ENCODE results near the gene LDLRAD4.

LDLRAD4 gene

DNA sequence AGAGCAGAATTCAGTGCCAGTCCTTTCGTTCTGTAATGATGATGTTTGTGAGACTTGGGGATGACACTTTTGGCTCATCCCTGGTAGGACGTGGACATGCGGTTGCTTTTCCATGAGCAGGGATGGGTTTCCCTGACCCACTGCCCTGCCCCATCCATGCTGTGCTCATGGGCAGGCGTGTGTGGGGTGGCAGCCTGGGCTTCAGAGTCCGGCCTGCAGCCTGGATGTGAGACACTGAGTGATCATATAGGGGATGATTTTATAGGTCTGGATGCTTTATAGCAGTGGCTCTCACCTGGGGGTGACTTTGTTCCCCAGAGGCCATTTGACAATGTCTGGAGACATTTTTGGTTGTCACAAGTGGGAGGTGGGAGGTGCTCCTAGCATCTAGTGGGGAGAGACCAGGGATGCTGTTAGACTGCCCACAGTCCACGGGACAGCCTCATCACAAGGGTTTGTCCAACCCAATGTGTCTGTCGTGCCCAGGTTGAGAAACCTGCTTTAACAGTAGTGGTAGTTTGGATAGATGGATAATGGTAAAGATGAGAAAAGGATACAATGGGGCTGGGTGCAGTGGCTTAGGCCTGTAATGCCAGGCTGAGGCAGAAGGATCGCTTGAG lies 38.9 kb downstream of the LDLRAD4 start:
- peaks cover 3% of the 10 kb centered on the region for H3K4me1 ChIP-seq
- no peak overlapping the region for H3K27ac ChIP-seq
- H3K36me3 ChIP-seq (ENCODE audit: control insufficient read depth, insufficient read depth, low read length): no peaks in the 10 kb centered on the region
- peaks cover 34% of the 10 kb centered on the region for H3K79me2 ChIP-seq
- TF ChIP-seq, protein P1, sequence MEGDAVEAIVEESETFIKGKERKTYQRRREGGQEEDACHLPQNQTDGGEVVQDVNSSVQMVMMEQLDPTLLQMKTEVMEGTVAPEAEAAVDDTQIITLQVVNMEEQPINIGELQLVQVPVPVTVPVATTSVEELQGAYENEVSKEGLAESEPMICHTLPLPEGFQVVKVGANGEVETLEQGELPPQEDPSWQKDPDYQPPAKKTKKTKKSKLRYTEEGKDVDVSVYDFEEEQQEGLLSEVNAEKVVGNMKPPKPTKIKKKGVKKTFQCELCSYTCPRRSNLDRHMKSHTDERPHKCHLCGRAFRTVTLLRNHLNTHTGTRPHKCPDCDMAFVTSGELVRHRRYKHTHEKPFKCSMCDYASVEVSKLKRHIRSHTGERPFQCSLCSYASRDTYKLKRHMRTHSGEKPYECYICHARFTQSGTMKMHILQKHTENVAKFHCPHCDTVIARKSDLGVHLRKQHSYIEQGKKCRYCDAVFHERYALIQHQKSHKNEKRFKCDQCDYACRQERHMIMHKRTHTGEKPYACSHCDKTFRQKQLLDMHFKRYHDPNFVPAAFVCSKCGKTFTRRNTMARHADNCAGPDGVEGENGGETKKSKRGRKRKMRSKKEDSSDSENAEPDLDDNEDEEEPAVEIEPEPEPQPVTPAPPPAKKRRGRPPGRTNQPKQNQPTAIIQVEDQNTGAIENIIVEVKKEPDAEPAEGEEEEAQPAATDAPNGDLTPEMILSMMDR (IDR thresholded peaks at IDR 0.05): no peak
- H3K4me3 ChIP-seq (ENCODE audit: low read depth, low read length): no peak overlapping the region
- no peaks in the 10 kb centered on the region for H3K9me3 ChIP-seq (ENCODE audit: control insufficient read depth, low read length)
- no peak overlapping the region for H3K9ac ChIP-seq
- H3K4me2 ChIP-seq (ENCODE audit: low read length): no peak overlapping the region
- no peak overlapping the region for H2AFZ ChIP-seq
- no peaks in the 10 kb centered on the region for H3K27me3 ChIP-seq (ENCODE audit: control insufficient read depth, insufficient read depth, low read length)

DNA sequence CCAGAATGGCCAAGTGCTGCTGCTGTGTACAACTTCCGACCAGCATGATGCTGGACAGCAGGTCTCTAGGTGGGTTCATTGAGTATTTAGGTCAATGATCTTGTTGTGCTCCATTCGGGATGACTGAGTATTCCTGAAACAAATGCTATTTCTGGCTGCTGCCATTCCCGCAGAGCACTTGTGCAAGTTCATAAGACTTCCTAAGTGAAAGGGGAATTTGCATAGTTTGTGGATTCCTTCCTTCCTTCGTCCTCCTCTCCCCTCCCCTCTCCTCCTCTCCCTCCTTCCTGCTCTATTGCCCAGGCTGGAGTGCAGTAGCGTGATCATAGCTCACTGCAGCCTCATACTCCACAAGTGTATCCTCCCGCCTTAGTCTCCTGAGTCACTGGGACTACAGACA lies 40.4 kb downstream of the LDLRAD4 start:
- H3K4me3 ChIP-seq (ENCODE audit: low read depth, low read length): no peak overlapping the region
- TF ChIP-seq, protein P1 (IDR thresholded peaks at IDR 0.05): no peak
- H3K4me1 ChIP-seq: no peaks in the 10 kb centered on the region
- H3K9me3 ChIP-seq (ENCODE audit: control insufficient read depth, low read length): no peaks in the 10 kb centered on the region
- H3K4me2 ChIP-seq (ENCODE audit: low read length): no peak overlapping the region
- no peak overlapping the region for H3K27ac ChIP-seq
- H3K9ac ChIP-seq: no peak overlapping the region
- no peaks in the 10 kb centered on the region for H3K36me3 ChIP-seq (ENCODE audit: control insufficient read depth, insufficient read depth, low read length)
- peaks cover 29% of the 10 kb centered on the region for H3K79me2 ChIP-seq
- no peaks in the 10 kb centered on the region for H3K27me3 ChIP-seq (ENCODE audit: control insufficient read depth, insufficient read depth, low read length)
- no peak overlapping the region for H2AFZ ChIP-seq

GRCh38 chr18:13259701-13260100 lies 41.1 kb downstream of the LDLRAD4 start:
- no peak overlapping the region for H3K4me2 ChIP-seq (ENCODE audit: low read length)
- H3K79me2 ChIP-seq: peaks cover 24% of the 10 kb centered on the region
- H3K4me1 ChIP-seq: no peaks in the 10 kb centered on the region
- no peaks in the 10 kb centered on the region for H3K9me3 ChIP-seq (ENCODE audit: control insufficient read depth, low read length)
- no peak overlapping the region for H2AFZ ChIP-seq
- no peak overlapping the region for H3K4me3 ChIP-seq (ENCODE audit: low read depth, low read length)
- H3K36me3 ChIP-seq (ENCODE audit: control insufficient read depth, insufficient read depth, low read length): no peaks in the 10 kb centered on the region
- TF ChIP-seq, protein P1 (IDR thresholded peaks at IDR 0.05): no peak
- no peak overlapping the region for H3K9ac ChIP-seq
- H3K27ac ChIP-seq: no peak overlapping the region
- no peaks in the 10 kb centered on the region for H3K27me3 ChIP-seq (ENCODE audit: control insufficient read depth, insufficient read depth, low read length)

DNA sequence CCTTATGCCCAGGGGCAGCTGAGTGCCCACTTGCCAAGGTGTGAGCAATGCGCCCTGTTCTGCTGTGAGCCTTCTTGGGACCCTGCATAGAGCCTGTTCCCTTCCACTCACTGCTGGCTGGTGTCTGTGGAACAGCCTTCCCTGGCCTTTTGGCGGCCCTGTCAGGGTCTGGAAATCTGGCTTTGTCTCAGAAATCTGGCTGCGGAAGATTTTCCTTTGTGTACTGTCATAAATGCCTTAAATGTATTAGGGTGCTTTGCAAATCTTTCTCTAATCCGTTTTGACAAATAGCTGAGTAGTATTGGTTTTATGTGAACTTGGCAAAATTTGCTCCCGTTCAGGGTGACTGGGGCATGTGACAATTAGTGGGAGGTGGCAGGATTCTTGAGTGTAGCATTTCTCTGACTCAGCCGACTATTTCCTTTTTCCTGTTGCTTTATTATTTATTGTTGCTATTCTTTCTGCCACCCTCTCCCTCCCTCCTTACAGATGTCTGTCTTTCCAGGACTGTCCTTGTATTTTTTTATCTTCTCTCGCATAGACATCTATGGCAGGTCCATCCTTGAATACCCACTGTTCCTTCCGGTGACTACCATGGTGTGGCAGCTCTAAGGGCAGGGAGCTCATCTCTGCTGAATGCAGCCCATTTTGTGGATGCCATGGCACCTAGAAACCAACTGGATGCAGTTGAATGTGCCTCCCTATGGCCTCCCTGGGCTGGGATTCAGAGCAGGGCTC lies 41.8 kb downstream of the LDLRAD4 start:
- Histone ChIP-seq H3K79me2 (peaks cover 19% of the 10 kb centered on the region), H3K9me3 (ENCODE audit: control insufficient read depth, low read length) (no peaks in the 10 kb centered on the region), H3K36me3 (ENCODE audit: control insufficient read depth, insufficient read depth, low read length) (no peaks in the 10 kb centered on the region), H3K27ac (no peak overlapping the region), H3K9ac (no peak overlapping the region), H3K4me2 (ENCODE audit: low read length) (peak overlapping the region; percentile 12), H2AFZ (no peak overlapping the region), H3K27me3 (ENCODE audit: control insufficient read depth, insufficient read depth, low read length) (no peaks in the 10 kb centered on the region), H3K4me3 (ENCODE audit: low read depth, low read length) (no peak overlapping the region), H3K4me1 (no peaks in the 10 kb centered on the region)
- TF ChIP-seq, protein P1 (IDR thresholded peaks at IDR 0.05): no peak
